Endodermal cell (in vitro differentiated cells): Measurements from ENCODE around the gene SH3TC1. TPM values are rescaled to one million over a fixed set of nuclear protein-coding genes. Genes with fewer than 3 reads are reported as not detected.

ENCODE experiments used
- DNase-seq: peaks from one replicate; pipeline ENCODE4 v3.0.0-alpha.2; 2017
- H3K27ac ChIP-seq: 2 replicates; pipeline ENCODE4 v1.5.1; 2013; ENCODE audit warnings: mild to moderate bottlenecking, low read depth, low read length, moderate library complexity
- H3K27me3 ChIP-seq: 2 replicates; pipeline ENCODE4 v1.6.1; 2013; ENCODE audit warnings: mild to moderate bottlenecking, low read length, moderate library complexity; ENCODE audit not compliant: insufficient read depth, control insufficient read depth, poor library complexity, severe bottlenecking
- H3K36me3 ChIP-seq: 2 replicates; pipeline ENCODE4 v1.7.0; 2013; ENCODE audit warnings: mild to moderate bottlenecking, low read length, moderate library complexity; ENCODE audit not compliant: control insufficient read depth, insufficient read depth
- H3K4me1 ChIP-seq: one replicate; pipeline ENCODE4 v1.7.0; 2013; ENCODE audit warnings: low read length; ENCODE audit not compliant: control insufficient read depth, insufficient read depth
- H3K4me3 ChIP-seq: 2 replicates; pipeline ENCODE4 v1.5.1; 2013; ENCODE audit warnings: mild to moderate bottlenecking, low read length, moderate library complexity
- H3K9ac ChIP-seq: 2 replicates; pipeline ENCODE4 v1.6.1; 2013; ENCODE audit warnings: mild to moderate bottlenecking, low read length, moderate library complexity; ENCODE audit not compliant: poor library complexity, severe bottlenecking; ENCODE audit errors: extremely low read depth
- H3K9me3 ChIP-seq: 2 replicates; pipeline ENCODE4 v1.6.1; 2013; ENCODE audit warnings: mild to moderate bottlenecking, low read length, moderate library complexity; ENCODE audit not compliant: control insufficient read depth
- H3K27ac Mint-ChIP-seq: 2 replicates; pipeline ENCODE4 v1.8.0; 2020; ENCODE audit warnings: mixed read lengths
- H3K27me3 Mint-ChIP-seq: 2 replicates; pipeline ENCODE4 v1.8.0; 2021; ENCODE audit warnings: mild to moderate bottlenecking, mixed read lengths; ENCODE audit not compliant: insufficient read depth
- H3K36me3 Mint-ChIP-seq: 2 replicates; pipeline ENCODE4 v1.8.0; 2020; ENCODE audit warnings: low read depth, mixed read lengths
- H3K4me1 Mint-ChIP-seq: 2 replicates; pipeline ENCODE4 v1.8.0; 2020; ENCODE audit warnings: mixed read lengths
- H3K4me3 Mint-ChIP-seq: 2 replicates; pipeline ENCODE4 v1.8.0; 2020; ENCODE audit warnings: mild to moderate bottlenecking, moderate library complexity, mixed read lengths
- H3K9me3 Mint-ChIP-seq: 2 replicates; pipeline ENCODE4 v1.8.0; 2020; ENCODE audit warnings: mild to moderate bottlenecking, mixed read lengths
- WGBS, 2 experiments: methylation state at CpG; one replicate each; pipeline versions ENCODE4 v1.1.5 to v1.1.7; 2013; ENCODE audit warnings: missing lambda C conversion rate in 2 of 2, mixed read lengths in 1 of 2; ENCODE audit not compliant: insufficient coverage in 1 of 2, insufficient read length in 1 of 2; 5-methylcytosine and 5-hydroxymethylcytosine counted together
- total RNA-seq, 2 donors: library from RNA; stranded (reverse); fragmentation: NEBNext Ultra II Directional in 1 of 2; extraction: Animal tissue kit (Norgen Biotek cat#: 25700) in 1 of 2; gene quantifications; 2 replicates in 1 of 2; 3 replicates in 1 of 2; pipeline ENCODE4 v1.2.1, GENCODE V29; 2021
- TF ChIP-seq, protein P1 (sequence below): fragments of 200-600 bp; sonication (generic); conservative IDR thresholded peaks from 2 replicates; pipeline ENCODE4 v1.5.0; 2021; ENCODE audit warnings: antibody characterized with exemption, mild to moderate bottlenecking

The SH3TC1 gene
- total RNA-seq, 2 donors from 2014 or later = 1.9 to 2.6 TPM

DNA sequence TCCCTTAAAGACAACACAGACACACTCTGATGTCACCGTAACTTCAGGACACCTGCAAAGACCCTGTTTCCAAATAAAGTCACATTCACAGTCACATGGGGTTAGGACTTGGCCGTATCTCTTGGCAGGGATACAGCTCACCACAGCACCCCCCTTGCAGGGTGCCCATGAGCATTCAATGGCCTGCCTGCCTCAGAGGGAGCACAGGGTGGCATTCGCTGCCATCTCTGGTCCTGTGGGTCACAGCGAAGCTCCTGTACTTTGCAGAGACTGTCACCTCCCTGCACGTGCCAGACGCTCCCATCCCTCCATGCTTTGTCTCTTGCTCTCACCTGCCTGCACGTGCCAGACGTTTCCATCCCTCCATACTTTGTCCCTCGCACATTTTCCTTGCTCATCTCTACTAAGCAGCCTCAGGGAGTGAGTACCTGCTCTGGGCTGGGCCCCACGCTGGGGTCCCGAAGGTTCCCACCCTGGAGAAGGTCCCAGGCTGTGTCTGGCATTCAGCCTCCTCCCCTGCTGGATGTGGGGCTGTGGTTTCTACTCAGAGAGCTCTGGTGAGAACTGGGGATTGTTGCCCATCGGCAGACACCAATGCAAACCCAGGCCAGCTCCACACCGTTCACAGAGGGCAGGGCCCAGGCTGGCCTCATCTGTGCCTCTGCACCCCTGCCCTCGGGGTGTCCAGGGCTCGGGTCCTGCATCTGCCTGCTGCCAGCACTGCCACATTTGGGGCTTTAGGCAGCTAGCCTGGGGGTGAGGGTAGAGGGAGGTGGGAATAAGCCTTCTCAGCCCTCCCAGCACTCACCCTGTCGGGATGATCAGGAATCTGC lies 86.3 kb downstream of the SH3TC1 start:
- no peak overlapping the region for H3K9ac ChIP-seq
- H3K9me3 ChIP-seq = no peaks in the 10 kb centered on the region
- no peaks in the 10 kb centered on the region for H3K9me3 Mint-ChIP-seq
- DNase-seq = no peak
- no peak overlapping the region for H3K4me3 Mint-ChIP-seq
- no peaks in the 10 kb centered on the region for H3K4me1 ChIP-seq
- H3K27me3 Mint-ChIP-seq = no peaks in the 10 kb centered on the region
- H3K4me3 ChIP-seq = no peak overlapping the region
- no peaks in the 10 kb centered on the region for H3K36me3 ChIP-seq
- H3K27me3 ChIP-seq = no peaks in the 10 kb centered on the region
- no peaks in the 10 kb centered on the region for H3K36me3 Mint-ChIP-seq
- no peak overlapping the region for H3K27ac Mint-ChIP-seq
- WGBS, 2 experiments = 85 to 89% methylated on average over 8 to 16 of the region's 16 CpGs
- H3K4me1 Mint-ChIP-seq = no peaks in the 10 kb centered on the region
- TF ChIP-seq, protein P1, sequence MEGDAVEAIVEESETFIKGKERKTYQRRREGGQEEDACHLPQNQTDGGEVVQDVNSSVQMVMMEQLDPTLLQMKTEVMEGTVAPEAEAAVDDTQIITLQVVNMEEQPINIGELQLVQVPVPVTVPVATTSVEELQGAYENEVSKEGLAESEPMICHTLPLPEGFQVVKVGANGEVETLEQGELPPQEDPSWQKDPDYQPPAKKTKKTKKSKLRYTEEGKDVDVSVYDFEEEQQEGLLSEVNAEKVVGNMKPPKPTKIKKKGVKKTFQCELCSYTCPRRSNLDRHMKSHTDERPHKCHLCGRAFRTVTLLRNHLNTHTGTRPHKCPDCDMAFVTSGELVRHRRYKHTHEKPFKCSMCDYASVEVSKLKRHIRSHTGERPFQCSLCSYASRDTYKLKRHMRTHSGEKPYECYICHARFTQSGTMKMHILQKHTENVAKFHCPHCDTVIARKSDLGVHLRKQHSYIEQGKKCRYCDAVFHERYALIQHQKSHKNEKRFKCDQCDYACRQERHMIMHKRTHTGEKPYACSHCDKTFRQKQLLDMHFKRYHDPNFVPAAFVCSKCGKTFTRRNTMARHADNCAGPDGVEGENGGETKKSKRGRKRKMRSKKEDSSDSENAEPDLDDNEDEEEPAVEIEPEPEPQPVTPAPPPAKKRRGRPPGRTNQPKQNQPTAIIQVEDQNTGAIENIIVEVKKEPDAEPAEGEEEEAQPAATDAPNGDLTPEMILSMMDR = no peak
- H3K27ac ChIP-seq = no peak overlapping the region

DNA sequence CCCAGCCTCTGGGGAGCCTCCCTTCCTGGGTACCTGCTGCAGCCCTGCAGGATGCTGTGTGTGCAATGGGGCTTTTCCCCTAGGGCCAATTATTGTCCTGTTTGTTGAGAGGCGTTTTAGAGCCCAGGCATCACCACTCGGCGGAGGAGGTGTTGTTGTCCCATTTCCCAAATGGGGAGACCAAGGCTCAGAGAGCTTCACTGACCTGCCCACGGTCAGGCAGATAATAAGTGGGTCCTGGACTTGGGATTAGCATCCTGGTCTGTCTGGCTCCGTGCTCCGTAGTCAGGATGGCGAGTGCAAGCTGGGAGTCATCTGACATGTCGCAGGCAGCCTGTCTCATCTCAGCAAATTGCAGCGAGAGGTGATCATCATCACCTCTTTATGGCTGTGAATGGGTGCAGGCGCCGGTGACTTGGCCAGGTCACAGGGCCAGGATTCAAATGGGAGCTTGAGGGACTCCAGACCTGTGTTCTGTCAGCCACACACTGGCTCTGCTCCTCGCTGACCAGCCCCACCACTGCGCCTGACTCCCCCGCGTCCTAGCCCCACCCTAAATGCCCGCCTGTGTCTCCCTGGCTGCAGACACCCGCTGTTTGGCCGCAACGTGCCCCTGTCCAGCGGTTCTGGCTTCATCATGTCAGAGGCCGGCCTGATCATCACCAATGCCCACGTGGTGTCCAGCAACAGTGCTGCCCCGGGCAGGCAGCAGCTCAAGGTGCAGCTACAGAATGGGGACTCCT lies 87.1 kb downstream of the SH3TC1 start:
- Histone ChIP-seq H3K27ac (no peak overlapping the region), H3K36me3 (no peaks in the 10 kb centered on the region), H3K9ac (no peak overlapping the region), H3K27me3 (no peaks in the 10 kb centered on the region), H3K9me3 (no peaks in the 10 kb centered on the region), H3K4me1 (no peaks in the 10 kb centered on the region), H3K4me3 (no peak overlapping the region)
- WGBS, 2 experiments = 92 to 93% methylated on average over 21 to 23 of the region's 23 CpGs
- no peak overlapping the region for H3K4me3 Mint-ChIP-seq
- H3K4me1 Mint-ChIP-seq = no peaks in the 10 kb centered on the region
- no peak overlapping the region for H3K27ac Mint-ChIP-seq
- TF ChIP-seq, protein P1 = no peak
- no peaks in the 10 kb centered on the region for H3K36me3 Mint-ChIP-seq
- no peak for DNase-seq
- H3K9me3 Mint-ChIP-seq = no peaks in the 10 kb centered on the region
- no peaks in the 10 kb centered on the region for H3K27me3 Mint-ChIP-seq

DNA sequence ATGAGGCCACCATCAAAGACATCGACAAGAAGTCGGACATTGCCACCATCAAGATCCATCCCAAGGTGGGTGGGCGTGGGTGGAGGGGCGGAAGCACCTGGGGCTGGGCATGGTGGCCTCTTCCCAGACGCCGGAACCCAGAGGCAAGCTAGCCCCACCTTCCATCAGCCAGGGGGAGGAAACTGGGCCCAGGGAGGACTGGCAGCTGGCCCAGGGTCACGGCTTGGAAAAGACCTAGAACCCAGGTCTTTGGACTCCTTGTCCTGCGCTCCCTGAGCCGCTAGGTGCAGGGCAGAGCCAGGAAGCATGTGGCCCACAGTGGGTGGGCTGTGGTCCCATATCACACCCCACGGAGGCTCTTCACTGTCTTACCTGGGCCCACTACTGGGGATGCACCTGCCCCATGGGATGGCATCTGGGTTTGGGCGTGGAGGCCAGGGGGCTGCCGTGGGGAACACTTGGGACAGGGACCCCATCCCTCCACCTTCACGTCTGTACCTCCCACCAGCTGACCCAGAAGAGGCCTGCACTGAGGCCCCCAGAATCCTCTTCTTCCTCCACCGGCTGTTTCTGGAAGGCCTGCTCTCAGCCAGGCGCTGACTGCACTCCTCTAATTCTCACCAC lies 87.7 kb downstream of the SH3TC1 start:
- H3K27ac ChIP-seq = no peak overlapping the region
- whole genome bisulfite sequencing, 2 experiments = 81 to 88% methylated on average over 5 to 15 of the region's 15 CpGs
- H3K27me3 Mint-ChIP-seq = no peaks in the 10 kb centered on the region
- no peaks in the 10 kb centered on the region for H3K9me3 Mint-ChIP-seq
- no peaks in the 10 kb centered on the region for H3K4me1 Mint-ChIP-seq
- no peaks in the 10 kb centered on the region for H3K9me3 ChIP-seq
- no peaks in the 10 kb centered on the region for H3K36me3 ChIP-seq
- no peak overlapping the region for H3K27ac Mint-ChIP-seq
- no peak for DNase-seq
- no peak overlapping the region for H3K4me3 Mint-ChIP-seq
- TF ChIP-seq, protein P1 = no peak
- no peak overlapping the region for H3K4me3 ChIP-seq
- no peak overlapping the region for H3K9ac ChIP-seq
- no peaks in the 10 kb centered on the region for H3K27me3 ChIP-seq
- no peaks in the 10 kb centered on the region for H3K4me1 ChIP-seq
- no peaks in the 10 kb centered on the region for H3K36me3 Mint-ChIP-seq
